SJSA1 (cell line): ENCODE measurements around the gene MAP3K5. TPM values are rescaled to one million over a fixed set of nuclear protein-coding genes. Genes with fewer than 3 reads are reported as not detected.

Experiments
- DNase-seq, 2 experiments: peaks; one replicate each; pipeline ENCODE4 v3.0.0-alpha.2; 2015 to 2020; ENCODE audit warnings: low spot score in 2 of 2, low read depth in 1 of 2
- H3K27ac ChIP-seq: fragments of 250-450 bp; sonication (Bioruptor Pico); 2 replicates; pipeline ENCODE4 v1.5.1; 2020; ENCODE audit warnings: mild to moderate bottlenecking, moderate library complexity
- H3K27me3 ChIP-seq: fragments of 250-450 bp; sonication (Bioruptor Pico); replicated peaks from 2 replicates; pipeline ENCODE4 v1.5.1; 2020; ENCODE audit warnings: mild to moderate bottlenecking, moderate library complexity
- H3K36me3 ChIP-seq: fragments of 250-450 bp; sonication (Bioruptor Pico); 2 replicates; pipeline ENCODE4 v1.5.1; 2020; ENCODE audit warnings: mild to moderate bottlenecking
- H3K4me1 ChIP-seq: fragments of 250-450 bp; sonication (Bioruptor Pico); replicated peaks from 2 replicates; pipeline ENCODE4 v1.6.1; 2021; ENCODE audit warnings: mild to moderate bottlenecking
- H3K4me3 ChIP-seq: fragments of 250-450 bp; sonication (Bioruptor Pico); 2 replicates; pipeline ENCODE4 v1.5.1; 2020; ENCODE audit warnings: mild to moderate bottlenecking
- H3K9me3 ChIP-seq: fragments of 250-450 bp; sonication (Bioruptor Pico); replicated peaks from 2 replicates; pipeline ENCODE4 v1.5.1; 2020; ENCODE audit warnings: mild to moderate bottlenecking
- total RNA-seq: library from RNA; depleted of rRNA; stranded (reverse); fragments of >200 nt; shearing (Covaris generic); gene quantifications from 2 replicates; pipeline ENCODE4 v1.2.3, GENCODE V29; 2014

Gene MAP3K5
- total RNA-seq, 1 experiment from 2014 or later, result 10.7 TPM

DNA sequence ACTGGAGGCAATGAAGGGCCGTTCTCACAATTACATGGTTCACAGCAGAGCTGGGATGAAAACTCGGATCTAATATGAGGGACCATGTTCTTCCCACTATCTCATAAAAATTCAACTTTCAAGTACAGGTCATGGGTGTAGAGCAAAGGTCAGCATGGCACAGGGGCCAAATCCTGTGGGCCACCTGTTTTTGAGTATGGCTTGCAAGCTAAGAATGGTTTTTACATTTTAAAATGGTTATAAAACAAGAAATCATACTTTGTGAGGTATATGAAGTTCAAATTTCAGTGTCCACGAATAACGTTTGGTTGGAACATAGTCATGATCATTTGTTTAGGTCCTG lies 4.6 kb downstream of the MAP3K5 start:
- peak overlapping the region; percentile 77 for H3K27ac ChIP-seq
- H3K4me3 ChIP-seq, result no peak overlapping the region
- no peaks in the 10 kb centered on the region for H3K27me3 ChIP-seq

DNA sequence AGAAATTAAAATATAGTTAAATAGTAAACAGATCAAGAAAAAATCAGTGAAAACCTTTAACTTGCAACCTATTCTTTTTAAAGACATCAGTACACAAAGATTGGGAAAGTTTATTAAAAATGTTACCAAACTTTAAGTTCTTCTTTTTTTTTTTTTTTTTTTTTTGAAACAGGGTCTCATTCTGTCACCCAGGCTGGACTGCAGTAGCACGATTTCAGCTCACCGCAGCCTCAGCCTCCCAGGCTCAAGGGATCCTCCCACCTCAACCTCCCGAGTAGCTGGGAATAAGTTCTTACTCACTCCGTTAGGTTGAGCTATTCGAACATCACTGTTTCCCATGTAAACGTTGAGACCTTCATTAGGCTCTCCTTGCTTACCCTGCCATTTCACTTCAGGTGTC lies 5.6 kb downstream of the MAP3K5 start:
- Histone ChIP-seq H3K4me3 (no peak overlapping the region), H3K9me3 (no peaks in the 10 kb centered on the region), H3K4me1 (peaks cover 54% of the 10 kb centered on the region), H3K27ac (no peak overlapping the region), H3K36me3 (peaks cover 3% of the 10 kb centered on the region; the same call in 1 of the 2 replicates), H3K27me3 (no peaks in the 10 kb centered on the region)
- no peak for DNase-seq

More for the DNA sequence above, 4.6 kb downstream of the MAP3K5 start:
- Histone ChIP-seq H3K9me3 (no peaks in the 10 kb centered on the region), H3K4me1 (peaks cover 51% of the 10 kb centered on the region), H3K36me3 (peaks cover 12% of the 10 kb centered on the region)
- DNase-seq, result no peak

DNA sequence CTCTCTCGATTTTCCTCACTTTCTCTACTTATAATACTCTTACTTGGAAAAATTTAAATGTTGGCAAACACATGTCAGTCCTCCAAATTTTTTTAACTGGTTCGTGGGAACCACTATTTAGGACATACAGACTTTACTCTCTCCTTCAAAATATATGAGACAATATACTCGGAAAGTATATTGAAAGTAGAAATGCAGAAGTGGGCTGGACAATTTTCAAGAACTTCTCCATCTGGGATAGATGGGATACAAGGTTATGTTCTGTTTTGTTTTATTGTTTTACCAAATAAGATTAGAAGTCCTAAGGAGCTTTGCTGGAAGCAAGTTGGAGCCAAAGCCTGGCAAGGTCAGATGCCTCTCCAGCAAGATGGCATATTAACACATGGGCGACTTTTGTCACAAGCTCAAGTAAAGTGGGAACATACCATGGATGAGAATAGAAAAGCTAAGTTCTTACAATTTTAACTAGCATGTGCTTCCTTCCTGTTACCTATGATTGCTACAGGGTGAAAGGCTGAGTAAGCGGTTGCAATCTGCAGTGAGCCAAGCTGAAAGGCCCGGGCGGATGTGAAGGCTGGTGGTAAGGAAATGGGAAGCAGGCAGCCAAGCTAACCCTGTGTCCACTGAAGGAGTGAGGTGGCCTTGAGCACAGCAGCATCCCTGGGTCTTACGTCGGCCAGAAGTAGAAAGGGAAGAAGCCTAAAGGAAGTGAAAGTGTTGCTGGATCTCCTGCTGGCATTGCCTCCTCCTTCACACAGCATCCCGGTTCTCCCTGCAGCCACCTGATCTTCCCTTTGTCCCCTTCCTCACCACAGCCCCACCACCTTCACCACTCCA lies 7.1 kb downstream of the MAP3K5 start:
- Histone ChIP-seq H3K9me3 (no peaks in the 10 kb centered on the region), H3K4me3 (no peak overlapping the region), H3K27ac (no peak overlapping the region), H3K27me3 (no peaks in the 10 kb centered on the region), H3K36me3 (no peaks in the 10 kb centered on the region), H3K4me1 (peaks cover 42% of the 10 kb centered on the region)
- no peak for DNase-seq

DNA sequence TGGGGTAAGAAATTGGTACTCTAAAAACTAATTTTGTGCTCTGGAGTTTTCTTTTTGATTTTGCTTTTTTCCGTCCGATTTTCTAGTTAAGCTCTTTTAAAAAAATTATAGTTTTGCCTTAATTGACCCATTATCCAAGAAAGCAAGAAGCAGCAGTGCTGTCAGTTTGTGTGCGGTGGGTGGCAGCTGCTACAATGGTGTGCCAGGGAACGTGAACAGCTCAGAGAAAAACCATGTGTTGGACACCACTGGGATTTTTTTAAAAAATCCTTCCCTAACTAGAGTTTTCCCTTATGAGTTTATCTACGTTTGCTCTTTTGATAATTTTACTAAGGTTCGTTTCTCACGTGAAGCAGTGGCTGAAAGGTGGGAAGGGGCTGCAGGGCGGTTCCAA lies 8.0 kb downstream of the MAP3K5 start:
- H3K36me3 ChIP-seq, result no peaks in the 10 kb centered on the region

DNA sequence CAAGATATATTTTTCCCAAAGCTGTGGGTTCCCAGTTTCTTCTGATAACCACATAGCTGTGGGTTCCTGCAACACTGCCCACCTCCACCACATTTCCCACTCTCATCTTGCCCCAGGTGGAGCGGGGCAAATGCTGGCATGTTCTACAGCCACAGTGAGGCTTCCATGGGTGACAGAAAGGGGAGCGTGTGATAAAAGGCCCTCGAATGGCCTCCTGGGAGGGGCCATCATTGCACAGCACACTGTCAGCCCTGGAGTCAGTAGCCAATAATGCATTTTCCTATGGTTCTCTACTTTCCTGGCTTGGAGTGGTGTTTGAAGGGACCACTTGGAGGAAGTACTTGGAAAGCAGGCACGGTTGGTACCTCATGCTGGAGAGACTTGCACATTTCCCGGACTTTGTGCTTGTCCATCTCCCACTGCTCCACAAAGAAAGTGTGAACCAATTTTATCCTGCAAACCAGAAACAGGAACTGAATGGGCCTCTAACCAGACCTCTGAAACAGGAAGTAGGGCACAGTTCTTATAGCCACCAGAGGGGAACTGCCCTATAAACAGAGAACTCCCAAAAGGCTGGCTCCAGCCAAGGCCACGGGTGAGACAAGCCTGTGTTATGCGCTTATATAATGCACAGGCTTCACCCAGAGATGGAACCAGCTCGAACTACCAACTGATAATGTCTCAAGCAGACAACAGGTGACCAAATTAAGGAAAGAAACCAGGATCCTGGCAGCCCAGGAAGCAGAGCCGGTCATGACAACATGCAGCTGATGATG lies 8.6 kb downstream of the MAP3K5 start:
- Histone ChIP-seq H3K27ac (no peak overlapping the region), H3K4me3 (no peak overlapping the region), H3K36me3 (no peaks in the 10 kb centered on the region), H3K9me3 (no peaks in the 10 kb centered on the region), H3K27me3 (no peaks in the 10 kb centered on the region), H3K4me1 (peaks cover 31% of the 10 kb centered on the region)
- DNase-seq, result no peak

More for the DNA sequence above, 8.0 kb downstream of the MAP3K5 start:
- no peak for DNase-seq
- Histone ChIP-seq H3K27me3 (no peaks in the 10 kb centered on the region), H3K4me3 (no peak overlapping the region), H3K27ac (no peak overlapping the region), H3K9me3 (no peaks in the 10 kb centered on the region), H3K4me1 (peaks cover 37% of the 10 kb centered on the region)

DNA sequence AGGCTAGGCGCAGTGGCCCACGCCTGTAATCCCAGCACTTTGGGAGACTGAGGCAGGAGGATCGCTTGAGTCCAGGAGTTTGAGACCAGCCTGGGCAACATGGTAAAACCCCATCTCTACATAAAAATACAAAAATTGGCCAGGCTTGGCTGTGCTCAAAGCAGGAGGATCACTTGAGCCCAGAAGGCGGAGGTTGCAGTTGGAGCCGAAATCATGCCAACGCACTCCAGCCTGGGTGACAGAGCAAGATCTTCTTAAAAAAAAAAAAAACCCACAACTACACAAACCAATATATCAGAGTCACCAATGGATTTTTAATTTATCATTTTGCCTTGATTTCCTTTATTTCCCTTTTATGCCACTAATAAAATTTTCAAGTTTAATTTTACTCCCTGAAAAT lies 9.3 kb downstream of the MAP3K5 start:
- H3K36me3 ChIP-seq, result no peaks in the 10 kb centered on the region
- H3K27me3 ChIP-seq, result no peaks in the 10 kb centered on the region
- H3K4me1 ChIP-seq, result peaks cover 26% of the 10 kb centered on the region
- H3K27ac ChIP-seq, result peak overlapping the region; percentile 74
- no peak for DNase-seq
- no peak overlapping the region for H3K4me3 ChIP-seq
- no peaks in the 10 kb centered on the region for H3K9me3 ChIP-seq

DNA sequence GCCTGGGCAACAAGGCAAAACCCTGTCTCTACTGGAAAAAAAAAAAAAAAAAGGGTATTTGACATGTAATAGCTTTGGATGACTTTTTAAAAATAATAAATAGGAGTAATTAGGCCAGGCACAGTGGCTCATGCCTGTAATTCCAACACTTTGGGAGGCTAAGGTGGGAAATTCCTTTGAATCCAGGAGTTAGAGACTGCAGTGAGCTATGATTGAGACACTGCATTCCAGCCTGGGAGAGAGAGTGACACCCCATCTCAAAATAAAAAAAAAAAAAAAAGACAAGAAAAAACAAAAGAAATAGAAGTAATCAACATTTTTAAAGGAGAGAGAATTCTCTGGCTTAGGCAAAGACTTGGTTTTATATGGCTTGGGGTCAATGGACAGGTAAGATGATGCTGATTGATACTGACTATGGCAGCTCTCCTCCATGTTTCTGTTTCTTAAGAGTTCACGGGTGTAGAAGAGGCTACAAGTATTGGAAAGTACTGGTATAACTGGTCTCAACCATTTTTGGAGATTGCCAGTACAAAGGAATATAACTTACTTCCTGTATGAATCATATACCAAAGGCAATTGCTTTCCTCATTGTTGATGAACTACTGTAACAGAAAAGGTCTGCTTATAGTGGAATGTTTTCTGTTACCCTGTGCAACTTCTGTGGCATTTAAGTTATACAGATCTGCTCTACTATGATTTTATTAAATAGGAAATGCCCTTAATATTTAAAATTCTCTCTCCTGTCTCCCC lies 10.1 kb downstream of the MAP3K5 start:
- Histone ChIP-seq H3K27me3 (no peaks in the 10 kb centered on the region), H3K4me1 (peaks cover 18% of the 10 kb centered on the region), H3K9me3 (no peaks in the 10 kb centered on the region), H3K27ac (peak overlapping the region; percentile 74), H3K4me3 (no peak overlapping the region), H3K36me3 (no peaks in the 10 kb centered on the region)
- no peak for DNase-seq

DNA sequence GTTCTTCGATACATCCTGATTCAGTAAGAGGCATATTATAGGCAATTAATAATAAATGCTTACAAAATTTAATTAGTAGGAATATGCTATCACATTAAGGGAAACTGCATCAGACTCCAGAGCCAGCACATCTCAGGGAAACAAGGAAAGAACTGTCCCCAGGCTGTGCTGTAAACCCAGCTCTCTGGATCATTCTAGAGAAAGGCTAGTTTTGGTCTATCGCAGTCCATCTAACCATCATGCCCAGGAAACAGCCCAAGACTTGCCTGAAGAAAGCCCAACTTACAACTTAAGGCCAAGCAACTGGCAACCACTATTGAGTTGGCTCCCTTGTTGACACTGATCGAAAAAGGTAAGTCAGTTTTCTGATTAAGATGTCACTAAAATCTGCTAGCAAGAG lies 11.3 kb downstream of the MAP3K5 start:
- Histone ChIP-seq H3K4me3 (no peak overlapping the region), H3K9me3 (no peaks in the 10 kb centered on the region), H3K27ac (no peak overlapping the region), H3K36me3 (no peaks in the 10 kb centered on the region), H3K27me3 (no peaks in the 10 kb centered on the region), H3K4me1 (peaks cover 13% of the 10 kb centered on the region)
- DNase-seq, result no peak

DNA sequence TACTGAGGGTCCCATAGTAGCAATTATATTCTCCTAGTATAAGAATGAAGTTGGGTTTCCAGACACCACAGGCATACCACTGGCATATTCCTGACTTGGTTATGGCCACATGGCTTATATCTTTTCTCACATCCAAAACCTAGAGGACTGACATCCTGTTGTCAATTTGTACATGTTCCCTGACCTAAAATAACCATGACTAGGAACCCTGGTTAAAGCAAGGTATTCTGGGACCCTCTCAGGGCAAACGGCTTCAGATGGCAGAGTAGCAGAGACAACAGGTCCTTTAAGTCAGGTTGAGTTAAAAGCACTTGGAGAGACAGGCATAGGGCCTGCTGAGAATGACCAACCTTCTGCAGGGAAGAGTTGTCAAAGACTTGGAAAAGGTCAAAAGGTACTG lies 12.6 kb downstream of the MAP3K5 start:
- no peak for DNase-seq
- H3K36me3 ChIP-seq, result no peaks in the 10 kb centered on the region
- H3K9me3 ChIP-seq, result no peaks in the 10 kb centered on the region
- no peak overlapping the region for H3K4me3 ChIP-seq
- peaks cover 15% of the 10 kb centered on the region for H3K4me1 ChIP-seq
- no peak overlapping the region for H3K27ac ChIP-seq
- no peaks in the 10 kb centered on the region for H3K27me3 ChIP-seq

DNA sequence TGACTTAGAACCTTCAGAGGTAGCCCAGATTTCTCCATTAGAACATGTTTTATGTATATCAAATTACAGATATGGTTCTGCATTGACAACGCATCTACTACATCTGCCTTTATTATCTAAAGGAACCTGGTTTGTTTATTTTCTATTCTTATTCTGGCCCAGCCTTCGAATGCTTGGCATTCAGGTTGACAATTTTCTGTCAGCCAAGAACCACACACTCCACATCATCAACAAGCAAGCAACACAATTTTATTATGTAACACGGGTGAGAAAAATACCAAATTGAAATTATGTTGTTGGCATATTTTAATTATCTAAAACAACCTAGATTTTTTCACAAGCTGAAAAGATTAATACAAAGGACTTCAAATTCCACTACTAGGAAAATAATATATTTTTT lies 14.6 kb downstream of the MAP3K5 start:
- Histone ChIP-seq H3K27me3 (no peaks in the 10 kb centered on the region), H3K36me3 (no peaks in the 10 kb centered on the region; the same call in 1 of the 2 replicates), H3K4me3 (no peak overlapping the region), H3K27ac (no peak overlapping the region), H3K4me1 (peaks cover 12% of the 10 kb centered on the region), H3K9me3 (no peaks in the 10 kb centered on the region; the same call in 1 of the 2 replicates)
- no peak for DNase-seq

DNA sequence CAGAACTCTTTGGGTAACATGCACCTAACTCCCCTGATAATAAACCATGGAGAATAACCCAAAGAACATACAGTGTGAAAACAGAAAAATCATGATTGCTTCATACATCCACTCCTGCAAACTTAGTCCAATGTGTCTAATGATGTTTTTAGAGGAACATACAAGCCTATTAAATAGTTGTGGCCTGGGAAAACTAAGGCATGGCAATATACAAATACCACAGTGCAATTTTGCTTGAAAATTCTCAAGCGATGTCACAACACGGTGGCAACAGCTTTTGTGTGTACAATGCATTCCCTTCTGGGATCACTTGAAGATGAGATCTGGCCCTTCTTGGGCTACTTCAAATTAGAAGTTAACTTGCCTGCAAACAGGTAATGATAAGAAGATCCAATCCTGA lies 16.7 kb downstream of the MAP3K5 start:
- peaks cover 6% of the 10 kb centered on the region; the same call in 1 of the 2 replicates for H3K4me1 ChIP-seq
- no peaks in the 10 kb centered on the region; the same call in 1 of the 2 replicates for H3K9me3 ChIP-seq
- no peaks in the 10 kb centered on the region; the same call in 1 of the 2 replicates for H3K36me3 ChIP-seq
- H3K27ac ChIP-seq, result no peak overlapping the region
- H3K4me3 ChIP-seq, result no peak overlapping the region
- no peaks in the 10 kb centered on the region for H3K27me3 ChIP-seq
- DNase-seq, result no peak

DNA sequence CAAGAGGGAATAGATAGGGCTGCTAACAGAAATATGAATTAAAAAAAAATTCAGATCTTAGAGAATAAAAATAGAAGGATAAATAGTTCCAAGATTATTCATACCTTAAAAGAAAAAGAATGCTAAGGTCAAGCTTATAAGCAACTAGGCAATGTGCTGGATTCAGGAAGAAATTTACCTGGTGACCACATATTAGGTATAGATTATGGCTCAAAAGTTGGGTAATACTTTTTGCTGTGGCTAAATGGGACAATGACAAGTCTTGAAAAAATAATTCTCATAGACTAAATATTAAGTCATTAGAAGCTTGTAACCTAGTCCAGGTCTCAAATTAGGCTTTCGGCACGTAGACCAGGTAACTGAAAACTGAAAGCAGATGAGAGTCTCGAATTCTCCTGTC lies 17.2 kb downstream of the MAP3K5 start:
- no peak overlapping the region for H3K4me3 ChIP-seq
- no peaks in the 10 kb centered on the region for H3K27me3 ChIP-seq
- DNase-seq, result no peak
- H3K27ac ChIP-seq, result no peak overlapping the region
- no peaks in the 10 kb centered on the region; the same call in 1 of the 2 replicates for H3K9me3 ChIP-seq
- no peaks in the 10 kb centered on the region; the same call in 1 of the 2 replicates for H3K36me3 ChIP-seq
- H3K4me1 ChIP-seq, result peaks cover 6% of the 10 kb centered on the region; the same call in 1 of the 2 replicates

DNA sequence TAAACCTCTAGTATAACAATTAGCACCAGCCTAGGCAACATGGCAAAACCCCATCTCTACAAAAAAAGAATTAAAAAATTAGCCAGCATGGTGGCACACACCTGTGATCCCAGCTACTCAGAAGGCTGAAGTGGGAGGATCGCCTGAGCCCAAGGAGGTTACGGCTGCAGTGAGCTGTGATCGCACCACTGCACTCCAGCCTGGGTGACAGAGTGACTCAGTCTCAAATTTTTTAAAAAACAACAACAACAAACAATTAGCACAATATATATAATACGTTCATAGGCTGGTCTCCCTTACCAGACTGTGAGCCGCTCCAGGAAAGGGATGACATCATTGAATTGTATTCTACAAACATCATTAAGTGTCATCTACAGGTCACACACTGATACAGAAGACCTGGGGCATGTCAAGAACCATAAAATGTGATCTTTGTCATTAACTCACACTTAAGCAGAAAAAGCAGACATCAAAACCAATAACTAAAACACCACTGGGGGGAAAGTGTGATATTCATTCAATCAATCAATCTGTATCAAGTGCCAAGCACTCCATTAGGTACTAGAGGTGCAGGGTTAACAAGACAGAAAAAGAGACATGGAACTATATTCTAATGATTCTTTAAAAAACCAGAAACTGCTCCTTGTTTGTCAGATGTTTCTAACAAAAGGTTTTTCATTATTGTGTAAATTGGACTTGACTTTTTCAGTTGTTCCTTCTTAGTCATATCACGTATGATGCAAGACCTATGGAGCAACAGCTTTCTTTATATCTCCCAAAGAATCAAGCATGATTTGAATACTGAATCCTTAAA lies 17.8 kb downstream of the MAP3K5 start:
- Histone ChIP-seq H3K9me3 (no peaks in the 10 kb centered on the region; the same call in 1 of the 2 replicates), H3K36me3 (no peaks in the 10 kb centered on the region; the same call in 1 of the 2 replicates), H3K27ac (no peak overlapping the region), H3K4me3 (no peak overlapping the region), H3K4me1 (peaks cover 6% of the 10 kb centered on the region; the same call in 1 of the 2 replicates), H3K27me3 (no peaks in the 10 kb centered on the region)
- no peak for DNase-seq
